CD14-positive monocyte (primary cell): ENCODE data around the gene USP25. TPM values are rescaled to one million over a fixed set of nuclear protein-coding genes. Genes with fewer than 3 reads are reported as not detected.

ENCODE experiments used
- DNase-seq, 3 donors: peaks; one replicate each; pipeline ENCODE4 v3.0.0-alpha.2; 2011 to 2022
- H2AFZ ChIP-seq: 2 replicates; pipeline ENCODE4 v1.6.0; 2012; ENCODE audit warnings: mild to moderate bottlenecking, low read depth, low read length, inconsistent platforms; ENCODE audit not compliant: insufficient read depth, poor library complexity, severe bottlenecking
- H3K27ac ChIP-seq, 2 donors: 1 replicate in 1 of 2; 2 replicates in 1 of 2; pipeline ENCODE4 v1.5.1; 2012 to 2013; ENCODE audit warnings: low read length in 2 of 2, control low read depth in 1 of 2, inconsistent platforms in 1 of 2, low read depth in 1 of 2, mild to moderate bottlenecking in 1 of 2
- H3K27me3 ChIP-seq, 2 donors: one replicate each; pipeline versions ENCODE4 v1.6.0 to v1.6.1; 2011 to 2013; ENCODE audit warnings: low read length in 2 of 2; ENCODE audit not compliant: control insufficient read depth in 2 of 2, insufficient read depth in 2 of 2
- H3K36me3 ChIP-seq, 2 donors: replicated peaks in 1 of 2; 1 replicate in 1 of 2; 2 replicates in 1 of 2; pipeline versions ENCODE4 v1.5.1 to v1.6.1; 2012 to 2013; ENCODE audit warnings: low read length in 2 of 2, control low read depth in 1 of 2, inconsistent platforms in 1 of 2, mild to moderate bottlenecking in 1 of 2; ENCODE audit not compliant: insufficient read depth in 2 of 2, control insufficient read depth in 1 of 2
- H3K4me1 ChIP-seq, 2 donors: 1 replicate in 1 of 2; 2 replicates in 1 of 2; pipeline versions ENCODE4 v1.5.1 to v1.6.1; 2012 to 2013; ENCODE audit warnings: low read length in 2 of 2, control low read depth in 1 of 2, inconsistent platforms in 1 of 2, mild to moderate bottlenecking in 1 of 2, moderate library complexity in 1 of 2; ENCODE audit not compliant: insufficient read depth in 2 of 2, control insufficient read depth in 1 of 2
- H3K4me2 ChIP-seq: replicated peaks from 2 replicates; pipeline ENCODE3; 2012; ENCODE audit warnings: low read length, moderate library complexity, mild to moderate bottlenecking; ENCODE audit not compliant: poor library complexity, severe bottlenecking; ENCODE audit errors: extremely low read depth
- H3K4me3 ChIP-seq, 3 experiments: fragments of 200-600 bp in 1 of 3; sonication (generic) in 1 of 3; replicated peaks in 1 of 3; 1 replicate in 2 of 3; 2 replicates in 1 of 3; pipeline ENCODE4 v1.5.1; 2011 to 2013; ENCODE audit warnings: low read length in 3 of 3, mild to moderate bottlenecking in 3 of 3, control low read depth in 2 of 3, low read depth in 2 of 3, inconsistent platforms in 1 of 3, moderate library complexity in 1 of 3
- H3K79me2 ChIP-seq: 2 replicates; pipeline ENCODE4 v1.6.0; 2012; ENCODE audit warnings: mild to moderate bottlenecking, control low read depth, inconsistent platforms, low read length, moderate library complexity; ENCODE audit not compliant: insufficient read depth
- H3K9ac ChIP-seq: 2 replicates; pipeline ENCODE4 v1.6.0; 2017; ENCODE audit warnings: low read length, mild to moderate bottlenecking; ENCODE audit not compliant: insufficient read depth, poor library complexity, severe bottlenecking
- H3K9me3 ChIP-seq, 2 donors: replicated peaks in 1 of 2; 1 replicate in 1 of 2; 2 replicates in 1 of 2; pipeline versions ENCODE4 v1.5.1 to v1.6.1; 2012 to 2013; ENCODE audit warnings: low read length in 2 of 2, control low read depth in 1 of 2; ENCODE audit not compliant: control insufficient read depth in 1 of 2, insufficient read depth in 1 of 2
- H4K20me1 ChIP-seq: 2 replicates; pipeline ENCODE4 v1.6.0; 2012; ENCODE audit warnings: mild to moderate bottlenecking, low read length, control low read depth, moderate library complexity; ENCODE audit not compliant: insufficient read depth
- H3K27ac Mint-ChIP-seq, 7 donors: one replicate each; pipeline ENCODE4 v1.8.0; 2020; ENCODE audit warnings: mild to moderate bottlenecking in 7 of 7, mixed read lengths in 7 of 7, moderate library complexity in 6 of 7, inconsistent platforms in 2 of 7
- H3K27me3 Mint-ChIP-seq, 3 donors: one replicate each; pipeline ENCODE4 v1.8.0; 2021 to 2022; ENCODE audit warnings: low read depth in 3 of 3, mild to moderate bottlenecking in 3 of 3, mixed read lengths in 3 of 3, moderate library complexity in 3 of 3, inconsistent platforms in 1 of 3
- H3K36me3 Mint-ChIP-seq, 2 donors: one replicate each; pipeline ENCODE4 v1.8.0; 2020; ENCODE audit warnings: mixed read lengths in 2 of 2, inconsistent platforms in 1 of 2, mild to moderate bottlenecking in 1 of 2
- H3K4me1 Mint-ChIP-seq: one replicate; pipeline ENCODE4 v1.8.0; 2020; ENCODE audit warnings: mild to moderate bottlenecking, mixed read lengths
- H3K4me3 Mint-ChIP-seq, 2 donors: one replicate each; pipeline ENCODE4 v1.8.0; 2020; ENCODE audit warnings: mild to moderate bottlenecking in 2 of 2, mixed read lengths in 2 of 2, moderate library complexity in 1 of 2
- H3K9me3 Mint-ChIP-seq, 7 donors: one replicate each; pipeline ENCODE4 v1.8.0; 2020 to 2022; ENCODE audit warnings: mixed read lengths in 7 of 7, mild to moderate bottlenecking in 6 of 7, moderate library complexity in 6 of 7, inconsistent platforms in 2 of 7
- CTCF ChIP-seq: fragments of 200-600 bp; IDR thresholded peaks from one replicate; pipeline ENCODE4 v1.8.0; 2022; ENCODE audit warnings: antibody characterized with exemption, mild to moderate bottlenecking
- WGBS: methylation state at CpG from one replicate; pipeline ENCODE4 v1.1.5; 2013; ENCODE audit warnings: missing lambda C conversion rate; ENCODE audit not compliant: insufficient coverage; 5-methylcytosine and 5-hydroxymethylcytosine counted together
- intact Hi-C, 2 donors: fragments of 100-400 bp; cut with micrococcal nuclease; formaldehyde crosslinking; loops; one replicate each; pipeline versions ENCODE4 v1.15.0 to v1.15.1; 2023
- polyA plus RNA-seq, 3 donors: library from polyadenylated mRNA; depleted of rRNA in 1 of 3; unstranded in 2 of 3; stranded (reverse) in 1 of 3; fragments of 300-500 nt in 2 of 3; fragments of >200 nt in 1 of 3; fragmentation: Illumina TruSeq in 2 of 3; gene quantifications; 1 replicate in 2 of 3; 2 replicates in 1 of 3; pipeline ENCODE4 v1.2.3, GENCODE V29; 2012 to 2021

The USP25 gene
- polyA plus RNA-seq, 3 donors, result 7.2 to 15.6 (median 9.6) TPM

GRCh38 chr21:15843766-15844165 is 114.0 kb downstream of the USP25 start:
- Mint-ChIP-seq H3K4me1 (no peaks in the 10 kb centered on the region), H3K4me3 (no peak overlapping the region), H3K27ac (peak overlapping the region in 1 of 7 donors; percentile 3), H3K36me3 (peaks cover 21 to 27% of the 10 kb centered on the region in 2 donors), H3K9me3 (no peaks in the 10 kb centered on the region), H3K27me3 (no peaks in the 10 kb centered on the region)
- DNase-seq, result no peak
- Histone ChIP-seq H3K4me1 (no peaks in the 10 kb centered on the region), H3K9ac (no peak overlapping the region), H3K79me2 (no peaks in the 10 kb centered on the region), H3K27ac (no peak overlapping the region), H3K4me3 (no peak overlapping the region), H3K36me3 (peaks cover 62 to 95% of the 10 kb centered on the region in 2 donors), H4K20me1 (peaks cover 46% of the 10 kb centered on the region), H3K9me3 (no peaks in the 10 kb centered on the region), H3K4me2 (no peak overlapping the region), H3K27me3 (no peaks in the 10 kb centered on the region), H2AFZ (no peak overlapping the region)
- WGBS, result no CpG with 5 or more reads among the region's 1 CpG
- intact Hi-C loops, result no loop called here
- no peak for TF ChIP-seq CTCF

GRCh38 chr21:15848634-15849560 is 119.1 kb downstream of the USP25 start:
- WGBS, result 83% methylated on average over 1 of the region's 4 CpGs

More at GRCh38 chr21:15848634-15849560, 119.1 kb downstream of the USP25 start:
- Histone ChIP-seq H3K36me3 (peaks cover 42 to 90% of the 10 kb centered on the region in 2 donors), H3K79me2 (no peaks in the 10 kb centered on the region), H3K4me2 (no peak overlapping the region), H3K27ac (no peak overlapping the region), H3K9me3 (no peaks in the 10 kb centered on the region), H3K4me3 (no peak overlapping the region), H2AFZ (no peak overlapping the region), H3K4me1 (no peaks in the 10 kb centered on the region), H3K27me3 (no peaks in the 10 kb centered on the region), H4K20me1 (peaks cover 20% of the 10 kb centered on the region), H3K9ac (no peak overlapping the region)
- H3K27me3 Mint-ChIP-seq, result no peaks in the 10 kb centered on the region
- H3K9me3 Mint-ChIP-seq, result no peaks in the 10 kb centered on the region
- H3K27ac Mint-ChIP-seq, result peak overlapping the region in 1 of 7 donors; percentile 32
- H3K4me3 Mint-ChIP-seq, result no peak overlapping the region
- H3K36me3 Mint-ChIP-seq, result peaks cover 34 to 47% of the 10 kb centered on the region in 2 donors
- TF ChIP-seq CTCF, result no peak
- H3K4me1 Mint-ChIP-seq, result no peaks in the 10 kb centered on the region
- intact Hi-C loops, result no loop called here
- DNase-seq, result no peak
